HG03103 (cell line): ENCODE data around the gene HSD3B2.

Experiments used
- ATAC-seq: cut with Tn5 transposase; IDR thresholded peaks from one replicate; pipeline ENCODE4 v1.9.1; 2021; ENCODE audit warnings: low read depth; ENCODE audit not compliant: unreplicated experiment

Gene HSD3B2

DNA sequence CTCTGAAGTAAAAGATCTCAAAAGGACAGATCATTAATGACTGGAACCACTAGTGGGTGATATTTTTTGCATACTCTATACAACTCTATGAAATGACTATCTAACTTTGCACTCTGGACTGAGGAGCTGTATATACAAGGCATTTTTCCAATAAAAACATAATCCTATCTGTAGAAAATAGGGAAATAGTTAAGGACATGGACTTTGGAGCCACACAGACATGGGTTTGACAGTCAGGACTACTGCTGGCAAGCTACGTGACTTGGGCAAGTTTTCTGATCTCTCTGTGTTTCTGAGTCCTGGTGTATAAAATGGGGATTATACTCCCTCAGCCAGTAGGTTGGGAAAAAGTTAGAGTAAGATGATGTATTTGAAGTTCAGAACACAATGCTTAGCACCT, 20.9 kb upstream of the HSD3B2 start:
- ATAC-seq, result no peak

- ATAC-seq, result no peak
Observed at GRCh38 chr1:119396982-119397381, 18.0 kb upstream of the HSD3B2 start.

DNA sequence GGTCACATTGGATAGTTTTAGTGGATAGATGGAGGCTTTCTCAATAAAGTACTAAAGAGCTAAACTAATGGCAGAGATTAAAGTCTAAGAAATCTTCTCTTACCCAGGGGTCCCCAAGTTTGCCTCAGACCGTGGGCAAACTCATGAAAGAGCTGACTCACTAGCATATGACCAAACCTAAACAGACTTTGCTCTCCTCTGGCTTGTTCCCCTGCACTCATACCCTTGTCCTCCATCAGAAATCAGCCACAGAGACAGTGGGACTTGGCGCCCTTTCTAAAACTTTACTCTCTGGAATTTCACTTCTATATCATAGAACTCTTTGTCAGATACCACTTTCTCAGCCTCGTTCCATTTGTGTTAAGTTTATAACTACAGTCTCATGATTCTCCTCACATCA, 17.0 kb upstream of the HSD3B2 start:
- no peak for ATAC-seq

- no peak for ATAC-seq
Observed at GRCh38 chr1:119404736-119405135, 10.2 kb upstream of the HSD3B2 start.

GRCh38 chr1:119409731-119410130, 5.2 kb upstream of the HSD3B2 start:
- ATAC-seq, result no peak

DNA sequence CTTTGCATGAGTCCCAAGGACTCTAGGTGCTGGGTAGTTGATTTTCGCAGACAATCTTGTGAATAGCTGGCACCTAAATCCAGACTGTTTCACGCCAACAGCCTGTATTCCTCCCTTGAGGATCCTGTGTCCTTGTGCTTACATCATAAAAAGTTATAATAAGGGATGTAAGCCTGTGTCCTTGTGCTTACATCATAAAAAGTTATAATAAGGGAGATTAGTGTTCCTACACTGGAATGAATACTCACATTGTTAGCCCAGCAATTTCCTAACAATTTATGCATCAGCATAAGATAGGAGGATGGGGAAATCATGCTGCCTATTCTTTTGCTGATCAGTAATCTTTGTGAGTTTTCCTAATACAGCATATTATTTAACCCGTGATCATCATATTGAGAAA, 4.0 kb upstream of the HSD3B2 start:
- ATAC-seq, result no peak

DNA sequence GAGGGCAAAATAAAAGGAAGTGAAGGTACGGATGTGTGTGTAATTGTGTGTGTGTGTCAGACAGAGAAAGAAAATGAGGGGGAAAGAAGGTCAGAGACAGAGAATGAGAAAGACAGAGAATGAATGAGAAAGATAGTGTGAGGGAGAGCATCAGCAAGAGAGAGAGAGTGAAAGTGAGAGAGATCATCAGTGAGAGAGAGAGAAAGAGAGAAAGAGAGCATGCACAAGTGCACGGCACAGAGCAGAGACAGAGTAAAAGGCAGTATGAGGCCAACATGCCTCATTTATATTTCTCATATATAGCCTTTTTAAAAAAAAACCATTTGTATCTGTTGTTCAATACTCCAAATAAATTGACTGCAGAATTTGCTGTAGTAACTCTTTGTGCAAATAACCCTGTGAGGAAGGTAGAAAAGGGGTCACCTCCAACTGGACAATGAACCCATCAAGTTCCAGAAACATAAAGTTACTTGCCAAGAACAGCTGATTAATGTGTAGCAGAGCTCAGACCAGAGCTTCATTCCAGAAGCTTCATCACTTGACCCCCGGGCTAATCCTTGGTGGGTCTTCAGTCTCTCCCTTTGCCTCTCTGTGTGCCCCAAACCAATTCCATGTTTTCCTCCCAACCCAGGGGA, 1.2 kb downstream of the HSD3B2 start:
- ATAC-seq, result no peak

DNA sequence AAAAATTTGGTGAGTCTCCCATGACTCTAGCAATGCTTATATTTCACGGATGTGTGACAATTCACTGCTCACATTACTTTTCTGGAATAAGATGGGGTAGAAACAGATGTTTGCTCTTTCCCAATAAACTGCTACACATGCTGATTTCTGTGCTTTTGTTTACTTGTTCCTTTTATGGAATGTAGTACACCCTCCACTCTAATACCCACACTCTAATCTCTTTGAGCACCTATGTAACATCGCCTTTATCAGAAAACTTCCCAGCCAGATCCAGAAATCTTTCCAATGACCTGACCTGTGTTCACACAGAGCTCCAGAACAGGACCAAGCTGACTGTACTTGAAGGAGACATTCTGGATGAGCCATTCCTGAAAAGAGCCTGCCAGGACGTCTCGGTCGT, 4.2 kb downstream of the HSD3B2 start:
- no peak for ATAC-seq

GRCh38 chr1:119420638-119421037, 5.7 kb downstream of the HSD3B2 start:
- no peak for ATAC-seq

GRCh38 chr1:119422631-119423030, 7.7 kb downstream of the HSD3B2 start:
- no peak for ATAC-seq

DNA sequence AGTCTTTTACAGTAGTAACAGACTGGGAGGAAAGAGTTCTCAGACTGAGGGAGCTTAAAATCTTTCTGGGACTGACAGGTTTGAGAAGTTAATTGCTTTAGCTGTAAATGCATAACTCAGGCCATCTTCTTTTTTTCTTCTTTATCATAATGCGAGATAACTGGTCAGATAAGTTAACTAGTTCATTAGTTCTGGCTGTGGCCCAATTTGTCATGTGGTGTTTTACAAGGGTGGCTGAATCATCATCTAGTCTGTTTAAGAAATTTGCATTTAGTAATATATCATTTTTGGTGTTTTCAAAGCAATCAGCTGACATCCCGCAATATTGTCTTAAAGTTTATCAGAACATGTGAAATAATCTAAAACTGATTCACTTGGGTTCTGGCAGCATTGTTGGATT, 14.0 kb downstream of the HSD3B2 start:
- ATAC-seq, result no peak

- ATAC-seq, result no peak
Observed at GRCh38 chr1:119429687-119430086, 14.7 kb downstream of the HSD3B2 start.

DNA sequence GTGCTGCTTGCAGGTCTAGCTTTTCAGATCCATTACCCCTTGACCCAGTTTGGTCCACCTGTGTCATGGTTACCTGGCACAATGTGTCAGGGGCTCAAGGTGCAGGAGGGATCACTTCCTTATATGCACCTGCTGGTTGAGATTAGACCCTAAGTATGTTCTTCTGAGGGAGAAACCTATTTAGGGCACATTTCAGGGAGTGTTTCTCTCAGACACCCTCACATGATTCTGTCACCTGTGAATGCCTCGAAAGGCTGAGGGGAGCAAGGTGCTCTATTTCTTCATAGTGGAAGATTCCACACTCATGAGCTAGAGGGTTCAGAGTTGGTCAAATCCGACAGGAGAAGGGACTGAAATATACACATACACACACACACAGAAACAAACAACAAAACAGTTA, 15.5 kb downstream of the HSD3B2 start:
- no peak for ATAC-seq

- ATAC-seq, result no peak
Observed at GRCh38 chr1:119431836-119432235, 16.9 kb downstream of the HSD3B2 start.

GRCh38 chr1:119435052-119435451, 20.1 kb downstream of the HSD3B2 start:
- ATAC-seq, result no peak

DNA sequence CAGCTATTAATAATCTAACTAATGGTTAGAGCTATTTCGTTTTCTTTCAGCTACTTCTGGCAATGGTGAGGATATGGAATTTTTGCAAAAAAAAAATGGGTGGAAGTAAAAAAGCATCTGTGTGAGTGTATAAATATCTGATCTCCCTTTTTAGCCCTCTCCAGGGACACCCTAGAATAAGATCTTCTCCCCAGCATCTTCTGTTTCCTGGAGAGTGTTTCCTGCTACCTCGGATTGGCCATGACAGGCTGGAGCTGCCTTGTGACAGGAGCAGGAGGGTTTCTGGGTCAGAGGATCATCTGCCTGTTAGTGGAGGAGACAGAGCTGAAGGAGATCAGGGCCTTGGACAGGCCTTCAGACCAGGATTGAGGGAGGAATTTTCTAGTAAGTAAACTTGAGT, 23.8 kb downstream of the HSD3B2 start:
- ATAC-seq, result no peak

GRCh38 chr1:119440721-119441307, 25.9 kb downstream of the HSD3B2 start:
- ATAC-seq, result no peak

GRCh38 chr1:119442756-119443155, 27.8 kb downstream of the HSD3B2 start:
- ATAC-seq, result no peak

GRCh38 chr1:119446321-119446720, 31.4 kb downstream of the HSD3B2 start:
- no peak for ATAC-seq

GRCh38 chr1:119447344-119448126, 32.6 kb downstream of the HSD3B2 start:
- ATAC-seq, result no peak

DNA sequence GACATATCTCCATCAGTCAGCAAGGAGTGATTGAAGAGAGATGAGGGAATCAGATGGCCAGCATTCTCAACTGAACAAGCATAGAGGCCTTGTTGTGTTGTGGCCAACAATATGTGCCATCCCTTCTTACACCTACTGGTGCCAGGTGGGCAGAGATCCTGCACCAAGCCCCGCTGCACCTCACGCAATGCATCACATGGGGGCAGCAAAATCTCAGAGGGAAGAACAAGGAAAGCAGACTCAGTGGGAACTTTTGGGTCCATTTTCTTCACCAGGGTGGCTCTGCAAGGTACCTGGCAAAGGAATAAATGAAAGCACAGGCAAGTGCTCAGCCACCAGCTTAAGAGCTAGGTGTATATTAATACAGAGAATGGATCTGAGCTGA, 33.2 kb downstream of the HSD3B2 start:
- ATAC-seq, result no peak

- ATAC-seq, result no peak
Observed at GRCh38 chr1:119449971-119450370, 35.0 kb downstream of the HSD3B2 start.
